Astrocyte of the spinal cord (primary cell): ENCODE data around the gene KIAA1549.
"Not testable (repeated sequence)": the region's sequence is repeated elsewhere in the genome, so short reads cannot be mapped to it uniquely, and the experiment has no call there.

ENCODE experiments used
- DNase-seq: peaks from one replicate; pipeline ENCODE4 v3.0.0; 2011; ENCODE audit warnings: low read depth, low spot score
- H3K4me3 ChIP-seq: 2 replicates; pipeline ENCODE4 v1.5.1; 2011; ENCODE audit warnings: low read depth, mild to moderate bottlenecking, low read length, moderate library complexity
- CTCF ChIP-seq: IDR thresholded peaks from 2 replicates; pipeline ENCODE4 v1.5.1; 2012; ENCODE audit warnings: low read depth, mild to moderate bottlenecking, low read length, inconsistent platforms
- in situ Hi-C: cut with HindIII; loops from 2 replicates; pipeline ENCODE4 v1.10.0; 2017; ENCODE audit warnings: low sequenced_read_pairs

Gene KIAA1549

GRCh38 chr7:138813945-138814344 is 167.2 kb downstream of the KIAA1549 start:
- in situ Hi-C loops: no loop called here
- TF ChIP-seq CTCF: no peak
- DNase-seq: no peak

GRCh38 chr7:138811327-138811726 is 169.9 kb downstream of the KIAA1549 start:
- in situ Hi-C loops, DNase-seq: not testable (repeated sequence)

More at GRCh38 chr7:138813945-138814344, 167.2 kb downstream of the KIAA1549 start:
- H3K4me3 ChIP-seq: no peak overlapping the region

GRCh38 chr7:138809346-138809745 is 171.8 kb downstream of the KIAA1549 start:
- no peak overlapping the region for H3K4me3 ChIP-seq
- in situ Hi-C loops: no loop called here
- no peak for DNase-seq
- no peak for TF ChIP-seq CTCF

More at GRCh38 chr7:138811327-138811726, 169.9 kb downstream of the KIAA1549 start:
- H3K4me3 ChIP-seq: not testable (repeated sequence)

GRCh38 chr7:138804618-138805017 is 176.6 kb downstream of the KIAA1549 start:
- H3K4me3 ChIP-seq: no peak overlapping the region
- TF ChIP-seq CTCF: no peak
- in situ Hi-C loops: no loop called here
- no peak for DNase-seq

- DNase-seq: no peak
- TF ChIP-seq CTCF: no peak
- in situ Hi-C loops: no loop called here
- H3K4me3 ChIP-seq: no peak overlapping the region
Observed at GRCh38 chr7:138802706-138803105, 178.5 kb downstream of the KIAA1549 start.

GRCh38 chr7:138801256-138801655 is 179.9 kb downstream of the KIAA1549 start:
- DNase-seq: no peak
- in situ Hi-C loops: no loop called here
- no peak for TF ChIP-seq CTCF
- H3K4me3 ChIP-seq: no peak overlapping the region

- in situ Hi-C loops: no loop called here
Observed at GRCh38 chr7:138799336-138800000, 181.7 kb downstream of the KIAA1549 start.

More at GRCh38 chr7:138799336-138800000, 181.7 kb downstream of the KIAA1549 start:
- DNase-seq: no peak
- no peak for TF ChIP-seq CTCF
- no peak overlapping the region for H3K4me3 ChIP-seq
